ENCODE results near the gene CLDN22. TPM values are rescaled to one million over a fixed set of nuclear protein-coding genes. Genes with fewer than 3 reads are reported as not detected.
"Not testable (repeated sequence)": the region's sequence is repeated elsewhere in the genome, so short reads cannot be mapped to it uniquely, and the experiment has no call there.

The CLDN22 gene
- total RNA-seq, 1 donor from 2014 or later = not detected

- no peak for DNase-seq (ENCODE audit: low spot score)
These were observed 27.5 kb upstream of the CLDN22 start for GRCh38 chr4:183347566-183347965.

DNA sequence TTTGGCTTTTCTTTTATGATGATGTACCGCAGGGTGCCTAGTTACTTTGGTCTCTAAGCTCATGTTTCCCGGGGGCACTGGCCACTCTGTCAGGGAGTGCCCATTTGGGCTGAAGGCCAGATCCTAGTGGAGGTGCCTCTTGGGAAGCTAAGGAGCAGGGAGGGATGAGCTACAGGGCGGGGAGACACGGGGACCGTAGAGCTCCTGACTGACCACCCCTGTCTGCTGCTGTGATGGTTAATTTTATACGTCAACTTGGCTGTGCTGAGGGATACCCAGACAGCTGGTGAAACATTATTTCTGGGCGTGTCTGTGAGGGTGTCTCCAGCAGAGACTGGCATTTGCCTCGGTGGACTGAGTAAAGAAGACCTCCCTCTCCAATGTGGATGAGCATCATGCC lies 27.1 kb upstream of the CLDN22 start:
- DNase-seq (ENCODE audit: low spot score) = no peak

- peak; percentile 72 for DNase-seq (ENCODE audit: low spot score)
These were observed 25.2 kb upstream of the CLDN22 start for GRCh38 chr4:183345261-183345660.

GRCh38 chr4:183344523-183345255 lies 24.6 kb upstream of the CLDN22 start:
- DNase-seq (ENCODE audit: low spot score) = peak; percentile 59

DNA sequence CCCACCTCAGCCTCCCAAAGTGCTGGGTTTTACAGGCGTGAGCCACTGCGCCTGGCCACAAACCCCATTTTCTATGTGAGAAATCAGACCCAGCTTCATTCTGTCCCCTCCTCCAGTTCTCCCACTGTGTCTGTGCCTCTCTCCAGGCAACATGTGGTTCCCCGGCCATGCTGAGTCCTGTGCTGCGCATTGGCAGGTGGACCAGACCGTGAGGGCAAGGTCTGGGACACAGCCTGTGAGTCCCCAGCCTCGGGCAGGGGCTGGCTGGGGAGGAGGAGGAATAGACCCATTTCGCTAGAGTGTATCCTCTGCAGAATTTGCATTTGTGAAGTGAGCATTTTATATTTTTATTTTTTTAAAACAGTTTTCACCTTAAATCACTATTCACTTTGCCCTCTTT lies 23.7 kb upstream of the CLDN22 start:
- DNase-seq (ENCODE audit: low spot score) = peak; percentile 74

GRCh38 chr4:183342541-183343533 lies 22.8 kb upstream of the CLDN22 start:
- DNase-seq (ENCODE audit: low spot score) = peak; percentile 87

- peak; percentile 76 for DNase-seq (ENCODE audit: low spot score)
These were observed 17.8 kb upstream of the CLDN22 start for GRCh38 chr4:183337833-183338232.

DNA sequence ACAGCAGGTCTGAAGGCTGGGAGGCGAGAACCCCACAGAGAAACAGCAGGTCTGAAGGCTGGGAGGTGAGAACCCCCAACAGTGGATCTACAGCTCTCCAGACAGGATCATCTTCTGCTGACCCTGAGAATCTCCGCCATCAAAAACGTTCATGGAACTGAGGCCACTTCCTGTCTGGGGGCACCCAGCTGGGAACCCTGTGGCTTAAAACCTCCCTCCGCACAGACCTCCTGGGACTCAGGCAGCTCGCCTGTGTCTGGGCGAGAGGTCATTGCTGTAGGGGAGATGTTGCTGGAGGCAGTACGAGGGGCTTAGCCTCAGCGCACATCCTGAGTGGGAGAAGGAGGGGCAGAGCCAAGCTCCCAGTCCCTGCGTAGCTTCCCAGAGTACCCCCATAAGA lies 17.3 kb upstream of the CLDN22 start:
- DNase-seq (ENCODE audit: low spot score) = peak; percentile 30

DNA sequence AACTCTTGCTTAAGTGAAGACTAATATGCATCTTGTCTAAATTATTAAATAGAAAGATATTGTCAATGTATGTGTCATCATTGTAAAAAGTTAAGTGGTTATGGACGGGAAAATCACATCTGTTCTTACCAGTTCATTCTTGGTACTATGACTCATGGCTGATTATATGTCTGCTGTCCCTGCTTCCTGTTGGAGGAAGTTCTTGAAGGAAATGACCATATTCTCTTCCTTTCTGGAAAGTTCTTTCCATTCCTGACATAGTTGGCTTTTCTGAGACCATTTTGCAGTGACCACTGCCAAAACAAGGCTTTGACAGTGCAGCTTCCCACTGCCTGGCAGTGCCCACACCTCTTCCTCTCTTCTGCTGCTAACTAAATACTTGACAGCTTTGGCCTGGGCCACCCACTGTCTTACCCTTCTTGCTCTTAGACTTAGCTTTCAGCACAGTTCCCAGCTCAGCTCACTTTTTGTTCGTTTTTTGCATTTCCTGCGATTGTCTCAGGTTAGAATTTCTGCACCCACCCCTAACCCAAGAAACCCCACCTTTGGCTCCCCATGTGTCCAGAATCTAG lies 15.4 kb upstream of the CLDN22 start:
- peak; percentile 30 for DNase-seq (ENCODE audit: low spot score)

DNA sequence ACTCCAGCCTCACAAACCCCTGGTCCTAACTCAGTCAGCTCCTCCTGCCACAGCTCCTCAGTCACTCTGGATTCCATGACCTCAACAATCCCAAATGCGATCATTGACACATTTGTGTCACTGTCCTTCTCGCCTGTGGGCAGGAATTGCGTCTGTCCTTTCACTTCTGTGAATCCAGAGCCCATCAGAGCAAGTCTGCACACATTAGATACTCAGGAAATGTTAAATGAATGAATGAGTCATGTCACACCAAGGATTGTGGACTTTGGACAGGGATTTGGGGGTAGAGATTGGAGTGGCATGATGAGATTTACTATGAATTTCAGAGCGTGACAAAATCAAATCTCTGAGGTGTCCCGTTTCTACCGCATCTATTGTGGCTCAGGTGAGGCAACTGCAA lies 13.9 kb upstream of the CLDN22 start:
- DNase-seq (ENCODE audit: low spot score) = no peak

DNA sequence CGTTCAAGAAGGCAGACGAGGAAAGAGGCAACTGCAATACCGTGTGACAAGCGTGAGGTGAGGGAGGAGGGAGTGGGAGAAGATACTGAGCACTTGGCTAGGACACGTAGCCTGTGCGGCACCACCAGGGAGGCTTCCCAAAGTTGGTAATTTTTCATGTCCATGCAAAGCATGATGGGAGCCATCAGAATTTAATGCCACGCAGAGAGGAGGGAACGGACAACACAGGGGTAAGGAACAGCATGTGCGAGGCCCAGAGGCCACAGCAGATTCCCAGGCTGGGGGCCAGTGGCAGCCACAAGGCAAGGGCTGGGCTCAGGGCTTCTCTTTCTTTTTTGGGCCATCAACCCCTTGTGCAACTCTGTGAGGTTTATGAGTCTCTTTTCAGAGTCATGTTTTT lies 13.1 kb upstream of the CLDN22 start:
- DNase-seq (ENCODE audit: low spot score) = no peak

DNA sequence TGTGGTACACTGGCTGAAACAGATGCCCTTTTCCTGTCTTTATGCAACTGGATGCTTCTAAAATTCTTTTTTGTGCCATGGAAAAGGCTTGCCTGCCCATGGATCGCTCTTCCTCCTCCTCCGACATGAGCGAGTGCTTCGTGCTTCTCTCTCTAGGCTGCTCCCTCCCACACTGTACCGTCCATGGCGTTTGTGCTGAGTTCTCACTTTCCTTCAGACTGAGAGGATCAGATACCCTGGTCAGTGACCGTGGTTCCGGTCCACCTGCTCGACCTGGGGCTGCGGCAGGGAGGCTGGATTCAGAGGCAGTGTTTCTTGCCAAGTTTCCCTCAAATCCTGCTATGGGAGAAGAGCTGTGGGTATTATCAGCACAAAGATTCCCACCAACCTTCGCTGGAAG lies 12.4 kb upstream of the CLDN22 start:
- no peak for DNase-seq (ENCODE audit: low spot score)

DNA sequence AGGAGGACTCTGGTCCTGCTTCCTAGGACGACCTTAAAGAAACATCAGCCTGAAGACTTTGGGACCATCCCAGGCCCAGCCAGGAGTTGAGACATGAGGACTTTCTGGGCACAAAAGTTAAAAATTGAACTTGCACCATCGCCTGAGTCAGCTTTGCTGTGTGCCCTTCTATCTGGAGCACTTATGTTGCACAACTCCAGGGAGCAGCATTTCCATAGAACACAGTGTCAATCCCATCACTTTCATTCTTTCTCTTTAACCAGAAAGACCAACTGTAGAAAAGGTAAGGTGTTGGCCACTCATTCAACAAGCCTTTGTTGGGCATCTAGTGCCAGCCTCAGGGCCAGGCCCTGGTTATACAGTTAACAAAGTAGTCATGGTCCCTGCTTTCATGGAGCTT lies 10.8 kb upstream of the CLDN22 start:
- no peak for DNase-seq (ENCODE audit: low spot score)

DNA sequence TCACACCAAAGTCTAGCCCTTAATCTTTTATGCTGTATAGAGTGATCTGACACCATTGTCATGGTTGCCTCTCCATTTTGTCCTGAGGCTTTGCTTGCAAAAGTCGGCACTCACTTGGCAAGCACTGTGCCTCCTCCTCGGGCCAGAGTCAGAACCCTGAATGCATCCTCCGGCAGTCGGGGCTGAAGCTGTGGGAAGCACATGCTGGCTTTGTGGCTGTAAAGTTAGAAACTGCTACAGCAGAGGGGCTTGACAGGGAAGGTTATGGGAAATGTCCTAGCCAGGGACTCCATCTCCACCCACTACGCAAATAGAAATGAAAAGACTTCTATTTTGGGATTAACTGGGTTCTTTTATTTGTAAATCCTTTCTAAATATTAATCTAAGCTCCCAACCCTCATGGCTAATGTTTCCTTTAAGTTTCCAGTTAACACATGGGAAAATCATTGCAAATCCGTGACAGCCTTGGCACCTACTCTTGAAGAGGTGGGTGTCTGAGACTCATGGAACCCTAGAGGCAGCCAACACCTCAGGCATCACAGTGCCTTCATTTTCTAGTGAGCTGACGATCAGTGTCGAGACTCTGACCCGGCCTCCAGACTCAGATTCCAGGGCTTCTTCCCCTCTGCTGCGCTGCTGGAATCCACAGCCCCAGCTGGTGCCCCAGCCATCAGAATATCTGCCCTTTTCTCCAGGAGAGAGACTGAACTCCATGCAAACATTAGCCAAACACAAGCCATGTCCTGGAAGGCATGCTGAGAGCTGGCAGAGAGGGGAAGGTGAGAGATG lies 10.1 kb upstream of the CLDN22 start:
- DNase-seq (ENCODE audit: low spot score) = no peak

DNA sequence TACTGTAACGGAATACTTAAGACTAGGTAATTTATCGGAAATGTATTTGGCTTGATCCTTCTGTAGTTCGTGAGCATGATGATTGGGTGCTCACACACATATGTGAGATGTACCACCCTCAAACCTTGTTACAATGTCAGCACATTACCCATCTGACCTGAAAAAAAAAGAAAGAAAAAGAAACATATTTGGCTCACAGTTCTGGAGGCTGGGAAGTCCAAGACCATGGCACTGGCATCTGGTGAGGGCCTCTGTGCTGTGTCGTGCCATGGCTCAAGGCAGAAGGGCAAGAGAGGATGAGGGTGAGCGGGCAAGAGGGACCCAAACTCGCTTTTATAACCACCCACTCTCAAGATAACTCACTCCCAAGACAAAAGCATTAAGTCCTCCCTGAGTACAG lies 9.2 kb upstream of the CLDN22 start:
- DNase-seq (ENCODE audit: low spot score) = no peak

DNA sequence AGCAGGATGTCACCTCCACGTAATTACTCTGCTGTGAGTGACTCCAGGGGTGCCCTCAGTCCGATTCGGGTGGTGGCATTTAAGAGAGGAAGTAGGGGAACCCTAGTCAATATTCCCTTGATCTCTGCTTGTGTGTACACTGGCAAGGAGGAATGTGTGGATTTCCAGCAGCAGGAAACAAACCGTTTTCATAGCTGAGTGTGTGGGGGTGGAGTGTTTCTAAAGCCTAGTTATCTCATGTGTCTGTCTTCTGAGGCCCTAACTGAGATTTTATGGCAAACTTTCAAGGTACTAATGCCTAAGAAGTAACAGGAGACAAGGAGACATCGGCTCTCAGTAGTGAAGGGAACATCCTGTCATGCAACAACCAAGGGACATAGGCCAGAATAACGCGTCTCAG lies 8.8 kb upstream of the CLDN22 start:
- DNase-seq (ENCODE audit: low spot score) = no peak

GRCh38 chr4:183327827-183328226 lies 7.8 kb upstream of the CLDN22 start:
- no peak for DNase-seq (ENCODE audit: low spot score)

- no peak for DNase-seq (ENCODE audit: low spot score)
These were observed 6.8 kb upstream of the CLDN22 start for GRCh38 chr4:183326853-183327252.

GRCh38 chr4:183326387-183326786 lies 6.3 kb upstream of the CLDN22 start:
- not testable (repeated sequence) for DNase-seq (ENCODE audit: low spot score)

DNA sequence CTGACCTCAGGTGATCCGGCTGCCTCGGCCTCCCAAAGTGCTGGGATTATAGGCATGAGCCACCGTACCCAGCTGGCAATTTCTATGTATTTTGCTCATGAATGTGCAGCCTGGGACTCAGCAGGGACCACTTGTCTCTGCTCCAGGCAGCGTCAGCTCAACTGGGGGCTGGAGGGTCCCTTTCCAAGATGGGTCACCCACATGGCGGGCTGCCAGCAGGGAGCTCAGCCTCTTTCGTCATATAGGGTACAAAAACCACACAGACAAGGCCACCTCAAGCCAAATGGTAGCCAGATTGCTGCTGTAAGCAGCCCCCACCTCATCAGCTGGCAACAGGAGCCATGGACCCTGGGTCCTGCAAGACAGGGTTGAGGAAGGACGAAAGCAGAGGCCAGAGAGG lies 4.5 kb upstream of the CLDN22 start:
- no peak for DNase-seq (ENCODE audit: low spot score)

DNA sequence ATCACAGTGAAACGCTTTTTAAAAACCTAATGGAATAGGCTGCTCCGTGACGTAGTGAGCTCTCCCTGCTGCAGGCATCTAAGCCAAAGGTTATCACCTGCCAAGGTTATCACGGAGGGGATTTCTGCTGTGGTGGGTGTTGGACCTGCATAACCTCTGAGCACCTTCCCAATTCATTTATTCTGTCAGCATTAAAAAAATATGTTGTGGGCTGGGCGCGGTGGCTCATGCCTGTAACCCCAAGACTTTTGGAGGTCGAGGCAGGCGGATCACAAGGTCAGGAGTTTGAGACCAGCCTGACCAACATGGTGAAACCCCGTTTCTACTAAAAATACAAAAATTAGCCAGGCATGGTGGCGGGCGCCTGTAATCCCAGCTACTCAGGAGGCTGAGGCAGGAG lies 4.0 kb upstream of the CLDN22 start:
- DNase-seq (ENCODE audit: low spot score) = not testable (repeated sequence)

Measured in mesenteric fat pad (tissue), 1 donor.